GM21576 (cell line): ENCODE measurements around the gene ZNF808.
A peak's percentile ranks its signal among the peaks of the same experiment; 100 is the strongest.
"Not testable (repeated sequence)": the region's sequence is repeated elsewhere in the genome, so short reads cannot be mapped to it uniquely, and the experiment has no call there.

Source experiments
- ATAC-seq: cut with Tn5 transposase; IDR thresholded peaks from one replicate; pipeline ENCODE4 v1.9.1; 2021; ENCODE audit warnings: mild to moderate bottlenecking, moderate library complexity; ENCODE audit not compliant: unreplicated experiment

ZNF808 gene

DNA sequence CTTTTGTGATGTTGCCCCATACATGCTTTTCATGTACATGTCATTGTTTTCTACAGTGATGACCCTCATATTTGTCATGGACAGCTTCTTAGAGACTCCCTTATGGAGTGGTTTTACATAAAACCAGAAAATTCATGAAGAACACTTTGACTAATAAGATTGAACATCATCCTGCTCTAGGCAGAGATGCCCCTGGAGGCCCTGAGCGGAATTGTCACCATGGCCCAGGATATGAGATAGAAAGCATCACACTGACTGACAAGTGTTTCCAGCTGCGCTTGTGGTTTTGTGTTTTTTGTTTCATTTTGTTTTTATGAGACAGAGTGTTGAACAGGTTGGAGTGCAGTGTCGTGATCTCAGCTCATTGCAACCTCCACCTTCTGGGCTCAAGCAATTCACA, 64.8 kb downstream of the ZNF808 start:
- no peak for ATAC-seq

GRCh38 chr19:52593441-52593840, 66.0 kb downstream of the ZNF808 start:
- ATAC-seq: not testable (repeated sequence)

GRCh38 chr19:52599241-52599640, 71.8 kb downstream of the ZNF808 start:
- no peak for ATAC-seq

DNA sequence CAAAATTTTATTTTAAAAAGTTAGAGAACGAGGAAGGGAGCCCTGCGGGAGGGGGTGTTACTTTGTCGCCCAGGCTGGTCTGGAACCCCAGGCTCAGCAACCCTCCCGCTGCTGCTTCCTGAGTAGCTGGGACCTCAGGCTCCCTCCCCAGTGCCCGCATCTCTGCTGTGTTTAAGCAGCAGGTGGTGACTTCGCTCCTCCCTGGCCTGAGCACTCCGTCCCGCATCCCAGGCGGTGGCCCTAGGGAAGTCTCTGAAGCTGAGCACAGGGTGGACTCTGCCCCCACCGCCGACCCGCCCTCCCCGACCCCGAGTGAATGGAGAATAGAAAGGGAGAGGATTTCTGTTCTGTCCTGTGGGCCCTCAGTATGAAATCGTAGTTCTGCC, 73.2 kb downstream of the ZNF808 start:
- peak; percentile 14 for ATAC-seq

GRCh38 chr19:52601025-52601973, 73.8 kb downstream of the ZNF808 start:
- ATAC-seq: peak; percentile 89

GRCh38 chr19:52601974-52602366, 74.5 kb downstream of the ZNF808 start:
- ATAC-seq: not testable (repeated sequence)

- ATAC-seq: no peak
Observed at GRCh38 chr19:52602941-52603340, 75.5 kb downstream of the ZNF808 start.

- ATAC-seq: no peak
Observed at GRCh38 chr19:52603558-52604207, 76.2 kb downstream of the ZNF808 start.
